ENCODE data around the gene ELMO1.

GRCh38 chr7:37212051-37212450, 236.6 kb downstream of the ELMO1 start:
- TF ChIP-seq POLR2A (IDR thresholded peaks at IDR 0.05; ENCODE audit: low read depth, low read length) = no peak
- TF ChIP-seq POLR2AphosphoS5 (IDR thresholded peaks at IDR 0.05; ENCODE audit: low read depth, low read length) = no peak
- no peak for TF ChIP-seq TAF1 (IDR thresholded peaks at IDR 0.05; ENCODE audit: borderline replicate concordance, low read depth, low read length)

All from GM12892 (cell line).